ENCODE results near the gene PTPRB. TPM values are rescaled to one million over a fixed set of nuclear protein-coding genes. Genes with fewer than 3 reads are reported as not detected.

The PTPRB gene
- total and polyA plus RNA-seq, 2 donors (not counting 1 experiment from before 2014, with no cell fraction given): 0.66 to 1.6 TPM

DNA sequence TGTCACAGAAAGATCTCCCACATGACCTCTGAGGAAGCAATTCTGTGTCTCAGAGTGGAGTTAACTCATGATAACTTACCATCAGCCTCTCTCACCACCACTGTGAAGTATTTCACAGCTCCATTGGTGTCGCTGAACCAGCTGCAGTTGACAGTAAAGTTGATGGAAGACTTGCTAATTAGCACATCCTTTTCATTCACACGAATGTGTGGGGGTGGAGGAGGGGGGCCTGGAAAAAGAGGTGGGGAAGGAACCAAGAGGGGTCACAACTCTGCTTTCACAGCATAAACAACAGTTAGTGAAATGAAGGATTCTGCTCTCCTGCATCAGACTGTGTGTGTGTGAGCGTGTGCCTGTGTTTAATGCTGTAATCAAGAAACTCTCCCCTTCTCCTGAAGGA, 82.1 kb downstream of the PTPRB start:
- H4K20me1 ChIP-seq (ENCODE audit: control insufficient read depth, extremely low read depth, insufficient read depth, low read length): no peaks in the 10 kb centered on the region
- H3K27ac ChIP-seq (ENCODE audit: insufficient read depth, low read length): no peak overlapping the region
- H3K4me1 ChIP-seq (ENCODE audit: control insufficient read depth, extremely low read depth, insufficient read depth, low read length): no peaks in the 10 kb centered on the region
- no peak for TF ChIP-seq EZH2 (IDR thresholded peaks at IDR 0.05; ENCODE audit: low read length, missing control alignments)
- TF ChIP-seq, protein P1, sequence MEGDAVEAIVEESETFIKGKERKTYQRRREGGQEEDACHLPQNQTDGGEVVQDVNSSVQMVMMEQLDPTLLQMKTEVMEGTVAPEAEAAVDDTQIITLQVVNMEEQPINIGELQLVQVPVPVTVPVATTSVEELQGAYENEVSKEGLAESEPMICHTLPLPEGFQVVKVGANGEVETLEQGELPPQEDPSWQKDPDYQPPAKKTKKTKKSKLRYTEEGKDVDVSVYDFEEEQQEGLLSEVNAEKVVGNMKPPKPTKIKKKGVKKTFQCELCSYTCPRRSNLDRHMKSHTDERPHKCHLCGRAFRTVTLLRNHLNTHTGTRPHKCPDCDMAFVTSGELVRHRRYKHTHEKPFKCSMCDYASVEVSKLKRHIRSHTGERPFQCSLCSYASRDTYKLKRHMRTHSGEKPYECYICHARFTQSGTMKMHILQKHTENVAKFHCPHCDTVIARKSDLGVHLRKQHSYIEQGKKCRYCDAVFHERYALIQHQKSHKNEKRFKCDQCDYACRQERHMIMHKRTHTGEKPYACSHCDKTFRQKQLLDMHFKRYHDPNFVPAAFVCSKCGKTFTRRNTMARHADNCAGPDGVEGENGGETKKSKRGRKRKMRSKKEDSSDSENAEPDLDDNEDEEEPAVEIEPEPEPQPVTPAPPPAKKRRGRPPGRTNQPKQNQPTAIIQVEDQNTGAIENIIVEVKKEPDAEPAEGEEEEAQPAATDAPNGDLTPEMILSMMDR (conservative IDR thresholded peaks at IDR 0.05 in 1 of 2, IDR thresholded peaks at IDR 0.05 in 1 of 2; ENCODE audit: low read depth in 1 of 2, low read length in 2 of 2): no peak
- no peak overlapping the region for H3K4me3 ChIP-seq (replicated peaks in 1 of 4; ENCODE audit: control extremely low read depth in 1 of 4, insufficient read depth in 1 of 4, low read depth in 3 of 4, low read length in 4 of 4)
- H3K36me3 ChIP-seq (ENCODE audit: control insufficient read depth, insufficient read depth, low read length): no peaks in the 10 kb centered on the region
- H3K9ac ChIP-seq (ENCODE audit: insufficient read depth, low read length): no peak overlapping the region
- no peak for DNase-seq (ENCODE audit: low read depth in 2 of 2)
- no peaks in the 10 kb centered on the region for H3K9me3 ChIP-seq (ENCODE audit: control insufficient read depth, insufficient read depth, low read depth, low read length)
- H3K4me2 ChIP-seq (ENCODE audit: extremely low read depth, insufficient read depth, low read length): no peak overlapping the region
- H3K27me3 ChIP-seq (ENCODE audit: control insufficient read depth, insufficient read depth, low read length): no peaks in the 10 kb centered on the region
- no peaks in the 10 kb centered on the region for H3K79me2 ChIP-seq (ENCODE audit: control insufficient read depth, insufficient read depth, low read length)
- no peak overlapping the region for H2AFZ ChIP-seq (ENCODE audit: low read length)

DNA sequence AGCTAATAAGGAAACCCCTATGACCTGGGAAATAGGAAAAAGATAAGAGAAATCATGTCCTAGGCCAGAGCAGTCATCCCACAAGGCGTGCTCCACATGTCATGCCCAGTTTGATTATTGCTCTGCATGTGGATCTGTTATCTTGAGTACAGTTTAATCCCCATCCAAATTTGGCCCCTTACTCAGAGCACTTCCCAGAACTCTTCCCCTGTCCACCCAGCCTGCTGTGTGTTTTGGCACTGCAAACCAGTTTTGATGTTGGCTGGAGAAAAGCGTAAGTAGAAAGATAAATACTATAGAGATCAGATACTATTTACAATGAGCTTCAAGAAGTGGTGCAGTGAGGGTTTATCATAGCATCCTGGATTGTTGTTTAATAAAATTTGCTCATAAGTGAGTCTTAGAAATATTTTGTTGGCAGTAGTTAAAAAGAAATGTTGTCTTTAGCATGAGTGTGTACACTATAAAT, 83.8 kb downstream of the PTPRB start:
- Histone ChIP-seq H3K27me3 (ENCODE audit: control insufficient read depth, insufficient read depth, low read length) (peaks cover 2% of the 10 kb centered on the region), H4K20me1 (ENCODE audit: control insufficient read depth, extremely low read depth, insufficient read depth, low read length) (no peaks in the 10 kb centered on the region), H3K4me3 (replicated peaks in 1 of 4; ENCODE audit: control extremely low read depth in 1 of 4, insufficient read depth in 1 of 4, low read depth in 3 of 4, low read length in 4 of 4) (no peak overlapping the region), H3K9ac (ENCODE audit: insufficient read depth, low read length) (no peak overlapping the region), H3K9me3 (ENCODE audit: control insufficient read depth, insufficient read depth, low read depth, low read length) (no peaks in the 10 kb centered on the region), H3K4me1 (ENCODE audit: control insufficient read depth, extremely low read depth, insufficient read depth, low read length) (no peaks in the 10 kb centered on the region), H2AFZ (ENCODE audit: low read length) (no peak overlapping the region), H3K79me2 (ENCODE audit: control insufficient read depth, insufficient read depth, low read length) (no peaks in the 10 kb centered on the region), H3K36me3 (ENCODE audit: control insufficient read depth, insufficient read depth, low read length) (no peaks in the 10 kb centered on the region), H3K27ac (ENCODE audit: insufficient read depth, low read length) (no peak overlapping the region), H3K4me2 (ENCODE audit: extremely low read depth, insufficient read depth, low read length) (no peak overlapping the region)
- DNase-seq (ENCODE audit: low read depth in 2 of 2): peak in 1 of 2 donors; percentile 39
- TF ChIP-seq, protein P1 (conservative IDR thresholded peaks at IDR 0.05 in 1 of 2, IDR thresholded peaks at IDR 0.05 in 1 of 2; ENCODE audit: low read depth in 1 of 2, low read length in 2 of 2): no peak
- TF ChIP-seq EZH2 (IDR thresholded peaks at IDR 0.05; ENCODE audit: low read length, missing control alignments): no peak

DNA sequence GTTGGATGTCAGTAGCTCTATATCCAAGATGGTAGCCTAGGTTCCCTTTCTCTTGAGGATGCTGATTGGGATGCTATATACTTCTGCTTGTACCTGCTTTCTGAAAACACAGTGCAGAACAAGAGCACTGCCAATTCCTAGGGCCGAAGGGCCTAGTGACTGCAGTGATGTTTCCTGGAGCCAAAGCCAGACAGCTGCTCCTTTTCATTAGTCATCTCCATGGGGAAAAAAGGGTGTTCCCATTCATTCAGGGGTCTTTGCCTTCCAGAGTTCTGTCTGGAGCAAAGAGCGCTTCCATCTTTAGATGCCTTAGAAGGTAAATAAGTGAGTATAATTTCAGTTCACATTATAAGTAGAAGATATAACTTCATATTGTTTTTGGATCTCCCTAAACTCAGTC, 85.5 kb downstream of the PTPRB start:
- H4K20me1 ChIP-seq (ENCODE audit: control insufficient read depth, extremely low read depth, insufficient read depth, low read length): no peaks in the 10 kb centered on the region
- H3K27ac ChIP-seq (ENCODE audit: insufficient read depth, low read length): no peak overlapping the region
- no peak overlapping the region for H3K4me2 ChIP-seq (ENCODE audit: extremely low read depth, insufficient read depth, low read length)
- H3K4me3 ChIP-seq (replicated peaks in 1 of 4; ENCODE audit: control extremely low read depth in 1 of 4, insufficient read depth in 1 of 4, low read depth in 3 of 4, low read length in 4 of 4): no peak overlapping the region
- no peaks in the 10 kb centered on the region for H3K9me3 ChIP-seq (ENCODE audit: control insufficient read depth, insufficient read depth, low read depth, low read length)
- H2AFZ ChIP-seq (ENCODE audit: low read length): no peak overlapping the region
- H3K27me3 ChIP-seq (ENCODE audit: control insufficient read depth, insufficient read depth, low read length): peaks cover 2% of the 10 kb centered on the region
- no peak for DNase-seq (ENCODE audit: low read depth in 2 of 2)
- H3K9ac ChIP-seq (ENCODE audit: insufficient read depth, low read length): no peak overlapping the region
- H3K4me1 ChIP-seq (ENCODE audit: control insufficient read depth, extremely low read depth, insufficient read depth, low read length): no peaks in the 10 kb centered on the region
- no peaks in the 10 kb centered on the region for H3K79me2 ChIP-seq (ENCODE audit: control insufficient read depth, insufficient read depth, low read length)
- H3K36me3 ChIP-seq (ENCODE audit: control insufficient read depth, insufficient read depth, low read length): no peaks in the 10 kb centered on the region
- TF ChIP-seq, protein P1 (conservative IDR thresholded peaks at IDR 0.05 in 1 of 2, IDR thresholded peaks at IDR 0.05 in 1 of 2; ENCODE audit: low read depth in 1 of 2, low read length in 2 of 2): no peak
- TF ChIP-seq EZH2 (IDR thresholded peaks at IDR 0.05; ENCODE audit: low read length, missing control alignments): no peak
